Coronary artery (tissue), 2 donors: ENCODE data around the gene PPM1G.

Experiments used
- DNase-seq: peaks from one replicate; pipeline ENCODE4 v3.0.0-alpha.2; 2017; ENCODE audit warnings: low spot score
- H3K27ac ChIP-seq, 2 donors: fragments of 200-600 bp; sonication (generic); one replicate each; pipeline ENCODE4 v1.5.1; 2016 to 2019
- H3K4me3 ChIP-seq: fragments of 200-600 bp; sonication (generic); 2 replicates; pipeline ENCODE4 v1.5.1; 2016; ENCODE audit warnings: mild to moderate bottlenecking, moderate library complexity
- TF ChIP-seq, protein P1 (sequence below): fragments of 200-600 bp; sonication (generic); IDR thresholded peaks from one replicate; pipeline ENCODE4 v1.5.1; 2019; ENCODE audit warnings: antibody characterized with exemption

The PPM1G gene

DNA sequence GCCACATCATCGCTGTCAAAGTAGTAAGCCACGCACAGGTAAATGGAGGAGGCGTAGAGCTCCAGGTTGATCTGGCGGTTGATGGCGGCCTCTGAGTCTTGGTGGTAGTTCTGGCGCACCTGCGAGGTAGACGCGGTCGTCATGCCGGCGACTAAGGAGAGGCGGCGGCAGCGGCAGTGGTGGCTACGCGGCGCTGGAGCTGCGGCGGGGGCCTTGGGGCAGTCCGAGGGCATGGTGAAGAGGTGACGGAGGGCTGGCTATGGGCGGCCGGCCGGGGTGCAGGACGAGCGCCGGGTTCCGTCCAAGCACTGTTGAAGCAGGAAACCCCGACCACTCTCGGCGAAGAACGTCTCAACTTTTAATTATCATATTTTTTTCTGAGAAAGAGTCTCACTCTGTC, 16.2 kb downstream of the PPM1G start:
- DNase-seq, result no peak
- H3K27ac ChIP-seq, result no peak overlapping the region
- TF ChIP-seq, protein P1, sequence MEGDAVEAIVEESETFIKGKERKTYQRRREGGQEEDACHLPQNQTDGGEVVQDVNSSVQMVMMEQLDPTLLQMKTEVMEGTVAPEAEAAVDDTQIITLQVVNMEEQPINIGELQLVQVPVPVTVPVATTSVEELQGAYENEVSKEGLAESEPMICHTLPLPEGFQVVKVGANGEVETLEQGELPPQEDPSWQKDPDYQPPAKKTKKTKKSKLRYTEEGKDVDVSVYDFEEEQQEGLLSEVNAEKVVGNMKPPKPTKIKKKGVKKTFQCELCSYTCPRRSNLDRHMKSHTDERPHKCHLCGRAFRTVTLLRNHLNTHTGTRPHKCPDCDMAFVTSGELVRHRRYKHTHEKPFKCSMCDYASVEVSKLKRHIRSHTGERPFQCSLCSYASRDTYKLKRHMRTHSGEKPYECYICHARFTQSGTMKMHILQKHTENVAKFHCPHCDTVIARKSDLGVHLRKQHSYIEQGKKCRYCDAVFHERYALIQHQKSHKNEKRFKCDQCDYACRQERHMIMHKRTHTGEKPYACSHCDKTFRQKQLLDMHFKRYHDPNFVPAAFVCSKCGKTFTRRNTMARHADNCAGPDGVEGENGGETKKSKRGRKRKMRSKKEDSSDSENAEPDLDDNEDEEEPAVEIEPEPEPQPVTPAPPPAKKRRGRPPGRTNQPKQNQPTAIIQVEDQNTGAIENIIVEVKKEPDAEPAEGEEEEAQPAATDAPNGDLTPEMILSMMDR, result no peak
- H3K4me3 ChIP-seq, result no peak overlapping the region

DNA sequence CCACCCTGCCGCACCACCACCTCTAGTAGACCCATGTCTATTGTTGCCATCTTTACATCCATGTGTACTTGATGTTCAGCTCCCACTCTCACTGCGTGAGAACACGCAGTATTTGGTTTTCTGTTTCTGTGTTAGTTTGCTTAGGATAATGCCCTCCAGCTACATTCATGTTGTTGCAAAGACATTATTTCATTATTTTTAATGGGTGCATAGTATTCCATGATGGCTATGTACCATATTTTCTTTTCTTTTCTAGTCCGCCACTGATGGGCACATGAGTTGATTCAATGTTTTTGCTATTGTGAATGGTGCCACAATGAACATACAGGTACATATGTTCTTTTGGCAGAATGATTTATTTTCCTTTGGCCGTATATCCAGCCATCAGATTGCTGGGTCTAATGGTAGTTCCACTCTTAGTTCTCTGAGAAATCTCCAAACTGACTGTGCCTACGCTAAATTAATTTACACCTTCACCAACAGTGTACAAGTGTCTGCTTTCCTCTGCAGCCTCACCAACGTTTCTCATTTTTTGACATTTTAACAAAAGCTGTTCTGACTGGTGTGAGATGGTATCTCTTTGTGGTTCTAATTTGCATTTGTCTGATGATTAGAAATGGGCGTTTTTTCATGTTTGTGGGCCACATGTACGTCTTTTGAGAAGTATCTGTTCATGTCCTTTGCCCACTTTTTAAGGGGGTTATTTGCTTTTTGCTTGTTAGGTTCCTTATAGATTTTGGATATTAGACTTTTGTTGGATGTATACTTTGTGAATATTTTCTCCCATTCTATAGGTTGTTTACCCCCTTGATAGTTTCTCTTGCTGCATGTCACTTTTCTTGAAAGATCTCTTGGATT, 18.3 kb downstream of the PPM1G start:
- TF ChIP-seq, protein P1, result no peak
- DNase-seq, result no peak
- Histone ChIP-seq H3K27ac (no peak overlapping the region), H3K4me3 (no peak overlapping the region)

DNA sequence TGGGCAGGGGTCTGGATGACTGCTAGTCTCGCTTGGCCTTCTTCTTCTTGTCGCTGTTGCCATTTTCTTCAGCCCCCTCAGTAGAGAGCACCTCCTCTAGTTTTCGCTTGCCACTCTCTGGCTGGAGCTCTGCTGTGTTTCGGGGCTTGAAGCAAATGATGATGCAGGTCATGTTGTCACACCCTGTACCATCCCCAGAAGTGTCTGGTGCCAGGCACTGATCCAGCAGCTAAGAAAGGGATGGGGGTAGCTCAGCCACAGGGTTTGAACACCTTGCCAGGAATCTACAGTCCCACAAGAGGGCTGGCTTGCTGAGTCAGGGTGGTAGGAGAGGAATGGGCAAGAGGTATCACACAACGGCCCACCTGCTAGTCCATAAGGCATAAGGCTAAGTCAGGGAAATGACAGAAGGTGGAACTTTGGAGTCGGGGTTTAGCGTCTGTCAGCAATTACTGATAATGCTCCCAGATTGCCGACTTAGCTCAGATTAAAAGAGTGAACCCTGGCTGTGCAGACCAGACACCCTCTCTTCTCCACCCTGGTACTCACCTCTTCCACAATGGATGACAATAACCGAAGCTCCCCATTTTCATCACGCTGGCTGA, 27.7 kb downstream of the PPM1G start:
- Histone ChIP-seq H3K4me3 (peak overlapping the region; percentile 94), H3K27ac (peak overlapping the region; percentile 81 to 96)
- TF ChIP-seq, protein P1, result no peak
- DNase-seq, result no peak

DNA sequence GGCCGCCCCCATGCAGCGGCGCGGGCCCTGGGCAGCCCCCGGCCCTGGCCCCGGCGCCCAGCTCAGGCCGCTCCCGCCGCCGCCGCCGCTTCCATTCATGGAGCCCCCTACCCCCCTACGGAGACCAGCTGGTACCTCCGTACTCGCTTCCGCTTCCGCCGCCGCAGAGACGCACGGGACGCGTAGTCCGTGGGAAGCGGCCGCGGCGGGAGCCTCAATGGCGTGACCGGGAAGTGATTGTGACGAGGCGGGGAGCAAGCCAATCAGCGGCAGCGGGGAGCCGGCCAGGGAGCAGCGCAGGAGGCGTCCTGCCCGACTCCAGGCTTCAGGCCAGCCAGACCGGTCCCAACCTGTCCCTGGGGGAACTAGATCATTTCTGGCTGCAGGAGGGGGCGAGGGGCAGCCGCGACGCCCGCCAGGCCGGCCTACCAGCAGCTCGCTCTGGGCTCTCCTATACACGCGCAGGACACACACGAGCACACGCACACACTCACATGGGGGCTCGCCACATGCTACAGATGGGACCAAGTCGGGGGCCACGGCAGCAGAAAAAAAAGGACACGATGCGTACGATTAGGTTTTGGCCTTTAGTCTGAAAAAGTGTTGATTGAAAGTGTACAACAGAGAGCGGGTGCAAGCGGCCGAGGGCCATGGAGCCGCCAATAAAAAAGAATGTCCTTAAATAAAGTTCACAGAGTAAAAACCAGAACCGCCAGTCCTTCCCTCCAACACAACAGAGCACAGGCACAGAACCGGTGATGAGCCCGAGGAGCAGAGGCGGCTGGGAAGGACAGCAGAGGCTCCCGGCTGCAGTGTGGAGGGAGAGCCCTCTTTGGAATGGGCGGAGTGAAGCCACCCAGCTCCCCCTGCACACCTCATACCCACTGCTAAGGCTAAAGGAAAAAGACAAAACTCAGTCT, 28.5 kb downstream of the PPM1G start, which contains the start of gene ZNF513:
TSS of gene ZNF513 (minus strand) at position 109 of the 920 bp plus-strand sequence. CDS start 208 bp downstream, outside the sequence.
- H3K27ac ChIP-seq, result peak within 1 kb of the TSS; percentile 81 to 96
- DNase-seq, result peak; percentile 98
- TF ChIP-seq, protein P1, result no peak
- peak within 1 kb of the TSS; percentile 94 for H3K4me3 ChIP-seq

DNA sequence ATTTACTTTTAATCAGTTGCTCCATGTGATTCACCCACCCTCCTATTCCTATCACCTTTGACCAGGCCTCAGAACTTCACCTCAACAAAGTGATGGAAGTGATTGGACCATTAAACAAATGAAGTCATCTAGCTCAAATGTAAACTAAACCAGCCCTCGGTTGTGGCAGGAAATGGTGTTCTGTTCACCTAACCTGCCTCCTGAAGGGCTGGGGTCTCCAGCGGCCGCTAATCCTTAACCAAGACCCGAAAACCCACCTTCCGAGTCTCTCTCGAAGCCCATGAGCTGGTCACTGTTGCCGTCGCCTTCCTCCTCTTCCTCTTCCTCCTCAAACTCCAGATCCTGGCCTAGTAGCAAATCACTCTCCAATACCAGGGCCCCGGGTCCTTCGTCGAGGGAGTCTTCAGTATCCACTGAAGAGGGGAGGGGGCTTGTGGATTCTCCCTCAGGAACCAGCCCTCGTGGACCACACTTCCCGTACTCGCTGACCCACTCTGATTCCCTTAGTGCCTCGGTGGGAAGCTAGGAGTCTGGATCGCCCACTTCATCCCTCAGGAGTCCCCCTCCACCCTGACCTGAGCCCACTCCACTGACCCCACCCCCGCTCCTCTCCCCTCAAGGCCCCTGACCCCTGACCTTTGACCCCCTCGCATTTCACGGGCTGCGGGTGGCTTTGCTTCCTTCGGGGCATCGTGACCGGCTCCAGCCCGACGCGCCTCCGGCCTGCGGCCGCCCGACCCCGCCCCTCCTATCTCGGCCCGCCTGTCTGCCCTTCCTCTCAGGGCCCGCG, 29.4 kb downstream of the PPM1G start:
- Histone ChIP-seq H3K4me3 (peak overlapping the region; percentile 94), H3K27ac (peak overlapping the region; percentile 81 to 96)
- peak; percentile 89 for DNase-seq
- TF ChIP-seq, protein P1, result no peak

DNA sequence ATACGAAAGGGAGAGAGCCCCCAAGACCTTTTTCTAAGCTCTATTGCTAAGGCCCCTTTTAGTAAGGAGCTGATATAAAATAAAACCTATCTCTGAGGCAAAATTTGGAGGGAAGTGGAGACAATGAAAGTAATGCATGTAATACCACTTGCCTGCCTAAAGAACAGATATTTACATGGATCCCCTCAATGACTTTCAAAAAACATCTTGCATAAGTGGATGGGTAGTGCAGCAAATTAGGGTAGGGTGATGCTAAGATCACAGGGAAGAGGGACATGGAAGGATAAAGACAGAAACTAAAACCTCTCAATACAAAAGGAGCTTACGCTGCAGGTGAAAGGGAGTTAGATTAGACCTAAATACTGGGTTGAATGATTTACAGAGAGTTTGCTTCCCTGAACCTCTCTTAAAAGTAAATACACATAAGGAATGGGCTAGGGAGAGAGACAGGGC, 30.0 kb downstream of the PPM1G start:
- TF ChIP-seq, protein P1, result no peak
- peak overlapping the region; percentile 81 to 96 for H3K27ac ChIP-seq
- H3K4me3 ChIP-seq, result peak overlapping the region; percentile 94
- DNase-seq, result no peak
